Measurements from ENCODE around the gene CENPQ. TPM values are rescaled to one million over a fixed set of nuclear protein-coding genes. Genes with fewer than 3 reads are reported as not detected.

The CENPQ gene
- total and polyA plus RNA-seq, 2 of the 13 experiments (the other 11 are each of a cell fraction or from before 2014, with no cell fraction given) = 9.1 to 20.1 TPM

DNA sequence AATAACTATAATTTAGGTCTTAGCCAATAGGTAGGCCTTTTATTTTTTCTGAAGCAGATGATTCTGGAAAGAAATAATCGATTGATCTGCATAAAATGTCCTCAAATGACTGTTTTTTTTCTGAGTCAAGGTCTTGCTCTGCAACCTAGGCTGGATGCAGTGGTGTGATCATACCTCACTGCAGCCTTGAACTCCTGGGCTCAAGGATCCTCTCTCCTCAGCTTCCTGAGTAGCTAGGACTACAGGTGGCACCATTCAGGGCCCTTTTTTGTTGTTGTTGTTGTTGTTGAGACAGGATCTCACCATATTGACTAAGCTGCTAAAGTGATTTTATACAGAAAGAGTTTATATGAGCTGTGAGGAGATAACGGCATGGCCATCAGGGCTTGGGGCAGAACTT lies 54.7 kb downstream of the CENPQ start (continued):
- TF ChIP-seq, protein P1, sequence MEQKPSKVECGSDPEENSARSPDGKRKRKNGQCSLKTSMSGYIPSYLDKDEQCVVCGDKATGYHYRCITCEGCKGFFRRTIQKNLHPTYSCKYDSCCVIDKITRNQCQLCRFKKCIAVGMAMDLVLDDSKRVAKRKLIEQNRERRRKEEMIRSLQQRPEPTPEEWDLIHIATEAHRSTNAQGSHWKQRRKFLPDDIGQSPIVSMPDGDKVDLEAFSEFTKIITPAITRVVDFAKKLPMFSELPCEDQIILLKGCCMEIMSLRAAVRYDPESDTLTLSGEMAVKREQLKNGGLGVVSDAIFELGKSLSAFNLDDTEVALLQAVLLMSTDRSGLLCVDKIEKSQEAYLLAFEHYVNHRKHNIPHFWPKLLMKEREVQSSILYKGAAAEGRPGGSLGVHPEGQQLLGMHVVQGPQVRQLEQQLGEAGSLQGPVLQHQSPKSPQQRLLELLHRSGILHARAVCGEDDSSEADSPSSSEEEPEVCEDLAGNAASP (CRISPR knock-in tag; IDR thresholded peaks at IDR 0.05; ENCODE audit: borderline replicate concordance) = peak; percentile 67; the same call in 1 of the 2 replicates
- TF ChIP-seq ZNF431 (CRISPR knock-in tag; IDR thresholded peaks at IDR 0.05; ENCODE audit: borderline replicate concordance, low read depth) = no peak
- TF ChIP-seq ZNF784 (CRISPR knock-in tag; IDR thresholded peaks at IDR 0.05; ENCODE audit: borderline replicate concordance) = no peak
- no peak for TF ChIP-seq JUND (CRISPR knock-in tag; IDR thresholded peaks at IDR 0.05)
- no peak for TF ChIP-seq ATM (IDR thresholded peaks at IDR 0.05; ENCODE audit: borderline replicate concordance)
- no peak for TF ChIP-seq ZUFSP (CRISPR knock-in tag; IDR thresholded peaks at IDR 0.05; ENCODE audit: borderline replicate concordance)
- TF ChIP-seq MIXL1 (CRISPR knock-in tag; IDR thresholded peaks at IDR 0.05) = peak; percentile 44; the same call in 1 of the 2 replicates
- TF ChIP-seq ZSCAN21 (CRISPR knock-in tag; IDR thresholded peaks at IDR 0.05; ENCODE audit: borderline replicate concordance) = no peak
- no peak for TF ChIP-seq ZFP36L2 (CRISPR knock-in tag; IDR thresholded peaks at IDR 0.05)
- no peak for TF ChIP-seq ARNT2 (CRISPR knock-in tag; IDR thresholded peaks at IDR 0.05; ENCODE audit: low read depth)
- TF ChIP-seq FOXO1 (CRISPR knock-in tag; IDR thresholded peaks at IDR 0.05) = 0 out of 2 replicates have a peak, but pooled peaks have one; percentile 16
- no peak for TF ChIP-seq EEA1 (CRISPR knock-in tag; IDR thresholded peaks at IDR 0.05; ENCODE audit: borderline replicate concordance)
- TF ChIP-seq U2AF2 (IDR thresholded peaks at IDR 0.05; ENCODE audit: low read depth, low read length) = no peak
- 0 out of 2 replicates have a peak, but pooled peaks have one; percentile 37 for TF ChIP-seq ZNF878 (CRISPR knock-in tag; IDR thresholded peaks at IDR 0.05)
- TF ChIP-seq, protein P2, sequence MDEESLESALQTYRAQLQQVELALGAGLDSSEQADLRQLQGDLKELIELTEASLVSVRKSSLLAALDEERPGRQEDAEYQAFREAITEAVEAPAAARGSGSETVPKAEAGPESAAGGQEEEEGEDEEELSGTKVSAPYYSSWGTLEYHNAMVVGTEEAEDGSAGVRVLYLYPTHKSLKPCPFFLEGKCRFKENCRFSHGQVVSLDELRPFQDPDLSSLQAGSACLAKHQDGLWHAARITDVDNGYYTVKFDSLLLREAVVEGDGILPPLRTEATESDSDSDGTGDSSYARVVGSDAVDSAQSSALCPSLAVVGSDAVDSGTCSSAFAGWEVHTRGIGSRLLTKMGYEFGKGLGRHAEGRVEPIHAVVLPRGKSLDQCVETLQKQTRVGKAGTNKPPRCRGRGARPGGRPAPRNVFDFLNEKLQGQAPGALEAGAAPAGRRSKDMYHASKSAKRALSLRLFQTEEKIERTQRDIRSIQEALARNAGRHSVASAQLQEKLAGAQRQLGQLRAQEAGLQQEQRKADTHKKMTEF (CRISPR knock-in tag; IDR thresholded peaks at IDR 0.05) = peak; percentile 38; the same call in 1 of the 2 replicates
- TF ChIP-seq, protein P3, sequence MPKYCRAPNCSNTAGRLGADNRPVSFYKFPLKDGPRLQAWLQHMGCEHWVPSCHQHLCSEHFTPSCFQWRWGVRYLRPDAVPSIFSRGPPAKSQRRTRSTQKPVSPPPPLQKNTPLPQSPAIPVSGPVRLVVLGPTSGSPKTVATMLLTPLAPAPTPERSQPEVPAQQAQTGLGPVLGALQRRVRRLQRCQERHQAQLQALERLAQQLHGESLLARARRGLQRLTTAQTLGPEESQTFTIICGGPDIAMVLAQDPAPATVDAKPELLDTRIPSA (CRISPR knock-in tag; IDR thresholded peaks at IDR 0.05; ENCODE audit: borderline replicate concordance) = no peak
- no peak for TF ChIP-seq NCOA1 (CRISPR knock-in tag; IDR thresholded peaks at IDR 0.05)
- no peak for TF ChIP-seq ZNF354B (CRISPR knock-in tag; IDR thresholded peaks at IDR 0.05)
- peak; percentile 67 for TF ChIP-seq MED1 (CRISPR knock-in tag; IDR thresholded peaks at IDR 0.05)
- no peak for TF ChIP-seq ZFP37 (CRISPR knock-in tag; IDR thresholded peaks at IDR 0.05; ENCODE audit: borderline replicate concordance)
- TF ChIP-seq, protein P4, sequence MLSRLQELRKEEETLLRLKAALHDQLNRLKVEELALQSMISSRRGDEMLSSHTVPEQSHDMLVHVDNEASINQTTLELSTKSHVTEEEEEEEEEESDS (CRISPR knock-in tag; IDR thresholded peaks at IDR 0.05; ENCODE audit: borderline replicate concordance) = no peak
- TF ChIP-seq HOXA3 (CRISPR knock-in tag; IDR thresholded peaks at IDR 0.05) = no peak
- TF ChIP-seq EP300 (IDR thresholded peaks at IDR 0.05; ENCODE audit: low read depth in 2 of 2, low read length in 2 of 2) = peak in 1 of 2 experiments; percentile 27; a peak in 1 of 4 replicates
- TF ChIP-seq EP300 (CRISPR knock-in tag; IDR thresholded peaks at IDR 0.05; ENCODE audit: borderline replicate concordance) = no peak
